NCI-H2171 treated with DMSO at 0.1 percent for 48 hours (cell line): ENCODE results near the gene C19orf44.
A peak's percentile ranks its signal among the peaks of the same experiment; 100 is the strongest.
"Not testable (repeated sequence)": the region's sequence is repeated elsewhere in the genome, so short reads cannot be mapped to it uniquely, and the experiment has no call there.

Experiments used
- DNase-seq: peaks from one replicate; lab custom pipeline; 2025; lab: John Stamatoyannopoulos, UW

Gene C19orf44

GRCh38 chr19:16467581-16467980, 28.6 kb upstream of the C19orf44 start:
- DNase-seq = no peak

GRCh38 chr19:16470541-16470910, 25.7 kb upstream of the C19orf44 start:
- no peak for DNase-seq

GRCh38 chr19:16470911-16471811, 25.0 kb upstream of the C19orf44 start:
- peak; percentile 14 for DNase-seq

- not testable (repeated sequence) for DNase-seq
Observed at GRCh38 chr19:16472559-16472899, 23.7 kb upstream of the C19orf44 start.

GRCh38 chr19:16472992-16473391, 23.2 kb upstream of the C19orf44 start:
- DNase-seq = no peak

- DNase-seq = no peak
Observed at GRCh38 chr19:16473875-16474392, 22.3 kb upstream of the C19orf44 start.

- DNase-seq = no peak
Observed at GRCh38 chr19:16476401-16476800, 19.8 kb upstream of the C19orf44 start.

GRCh38 chr19:16477311-16477710, 18.9 kb upstream of the C19orf44 start:
- DNase-seq = no peak

GRCh38 chr19:16482745-16483144, 13.4 kb upstream of the C19orf44 start:
- DNase-seq = no peak

GRCh38 chr19:16486476-16486875, 9.7 kb upstream of the C19orf44 start:
- peak; percentile 3 for DNase-seq

GRCh38 chr19:16496613-16496983, 404 bp downstream of the C19orf44 start:
- DNase-seq = no peak

- DNase-seq = no peak
Observed at GRCh38 chr19:16497042-16497441, 848 bp downstream of the C19orf44 start.

GRCh38 chr19:16497837-16498236, 1.6 kb downstream of the C19orf44 start:
- no peak for DNase-seq

GRCh38 chr19:16504271-16504670, 8.1 kb downstream of the C19orf44 start:
- DNase-seq = no peak

GRCh38 chr19:16506161-16506560, 10.0 kb downstream of the C19orf44 start:
- DNase-seq = not testable (repeated sequence)

GRCh38 chr19:16506961-16507360, 10.8 kb downstream of the C19orf44 start:
- no peak for DNase-seq

GRCh38 chr19:16508546-16508945, 12.4 kb downstream of the C19orf44 start:
- DNase-seq = no peak

- DNase-seq = no peak
Observed at GRCh38 chr19:16509141-16510061, 13.2 kb downstream of the C19orf44 start.

GRCh38 chr19:16512611-16513010, 16.4 kb downstream of the C19orf44 start:
- DNase-seq = not testable (repeated sequence)

- DNase-seq = peak; percentile 12
Observed at GRCh38 chr19:16514383-16515019, 18.3 kb downstream of the C19orf44 start.

GRCh38 chr19:16516381-16516780, 20.2 kb downstream of the C19orf44 start:
- DNase-seq = no peak

- DNase-seq = no peak
Observed at GRCh38 chr19:16516923-16517610, 20.9 kb downstream of the C19orf44 start.
